H1 (cell line): ENCODE measurements around the gene DUSP2. TPM values are rescaled to one million over a fixed set of nuclear protein-coding genes. Genes with fewer than 3 reads are reported as not detected.

Experiments
- CTCF ChIA-PET: fragments of 300-600 bp; sonication (Branson Sonifier 250); formaldehyde crosslinking; loops from one replicate; lab custom pipeline; 2021; ENCODE audit not compliant: partially characterized antibody; lab: Charles Lee
- POLR2A ChIA-PET: fragments of 300-600 bp; sonication (Branson Sonifier 250); formaldehyde crosslinking; loops from one replicate; lab custom pipeline; 2021; ENCODE audit warnings: inconsistent platforms; ENCODE audit not compliant: partially characterized antibody; lab: Charles Lee
- DNase-seq, 2 experiments: peaks; one replicate each; pipeline versions ENCODE4 v3.0.0 to v3.0.0-alpha.2; 2010 to 2022; ENCODE audit warnings: low spot score in 2 of 2, low read depth in 1 of 2, mixed read lengths in 1 of 2
- FAIRE-seq: peaks from 2 replicates; lab custom pipeline; 2011; peaks lifted over from hg19 to GRCh38; lab: Jason Lieb, UNC
- H2AFZ ChIP-seq: 2 replicates; pipeline ENCODE4 v1.8.1; 2012; ENCODE audit warnings: low read length, inconsistent platforms
- H2AK5ac ChIP-seq: 2 replicates; pipeline ENCODE4 v1.6.1; 2013; ENCODE audit warnings: low read depth, low read length
- H2BK120ac ChIP-seq: replicated peaks from 2 replicates; pipeline ENCODE3; 2013; ENCODE audit warnings: low read depth, low read length, inconsistent platforms
- H2BK12ac ChIP-seq: 2 replicates; pipeline ENCODE4 v1.6.1; 2013; ENCODE audit warnings: low read depth, low read length
- H2BK15ac ChIP-seq: 2 replicates; pipeline ENCODE4 v1.6.1; 2013; ENCODE audit warnings: low read length
- H2BK20ac ChIP-seq: 2 replicates; pipeline ENCODE4 v1.6.1; 2013; ENCODE audit warnings: low read length
- H2BK5ac ChIP-seq: 2 replicates; pipeline ENCODE4 v1.6.1; 2013; ENCODE audit warnings: low read depth, low read length
- H3K14ac ChIP-seq: 2 replicates; pipeline ENCODE4 v1.6.1; 2013; ENCODE audit warnings: inconsistent platforms; ENCODE audit not compliant: insufficient read length
- H3K18ac ChIP-seq: 2 replicates; pipeline ENCODE4 v1.6.1; 2013; ENCODE audit warnings: low read length; ENCODE audit errors: extremely low read depth
- H3K23ac ChIP-seq: 2 replicates; pipeline ENCODE4 v1.6.1; 2013; ENCODE audit warnings: inconsistent platforms; ENCODE audit not compliant: insufficient read length
- H3K23me2 ChIP-seq: 2 replicates; pipeline ENCODE4 v1.6.1; 2013; ENCODE audit warnings: low read depth, low read length
- H3K27ac ChIP-seq: 2 replicates; pipeline ENCODE4 v1.6.1; 2011; ENCODE audit warnings: low read depth, low read length, inconsistent platforms
- H3K27me3 ChIP-seq, 4 experiments: replicated peaks in 1 of 4; 1 replicate in 1 of 4; 2 replicates in 3 of 4; pipeline versions ENCODE4 v1.6.1 to v1.8.1; 2011 to 2013; ENCODE audit warnings: low read length in 3 of 4, mild to moderate bottlenecking in 3 of 4, inconsistent platforms in 2 of 4, mixed read lengths in 2 of 4, moderate library complexity in 1 of 4; ENCODE audit not compliant: control insufficient read depth in 3 of 4, insufficient read depth in 3 of 4; ENCODE audit errors: extremely low read depth in 1 of 4
- H3K36me3 ChIP-seq, 4 experiments: 2 replicates each; pipeline versions ENCODE4 v1.6.1 to v1.8.1; 2011 to 2013; ENCODE audit warnings: mild to moderate bottlenecking in 4 of 4, low read length in 3 of 4, moderate library complexity in 2 of 4, control low read depth in 1 of 4, inconsistent platforms in 1 of 4; ENCODE audit not compliant: insufficient read depth in 4 of 4, control insufficient read depth in 2 of 4
- H3K4ac ChIP-seq: replicated peaks from 2 replicates; pipeline ENCODE3; 2013; ENCODE audit warnings: low read length, low read depth, mixed read lengths, inconsistent platforms; ENCODE audit not compliant: insufficient read length
- H3K4me1 ChIP-seq, 4 experiments: replicated peaks in 1 of 4; 1 replicate in 1 of 4; 2 replicates in 3 of 4; pipeline versions ENCODE4 v1.6.1 to v1.8.1; 2011 to 2013; ENCODE audit warnings: low read length in 3 of 4, inconsistent platforms in 2 of 4, mixed read lengths in 1 of 4; ENCODE audit not compliant: insufficient read depth in 4 of 4, control insufficient read depth in 3 of 4
- H3K4me2 ChIP-seq, 2 experiments: 2 replicates each; pipeline versions ENCODE4 v1.6.1 to v1.8.1; 2011 to 2013; ENCODE audit warnings: low read depth in 2 of 2, low read length in 2 of 2, control low read depth in 1 of 2, inconsistent platforms in 1 of 2, mild to moderate bottlenecking in 1 of 2; ENCODE audit not compliant: insufficient read depth in 1 of 2
- H3K4me3 ChIP-seq, 4 experiments: fragments of 200-600, 300-600 bp in 1 of 4; sonication (generic), shearing (Covaris generic), sonication (Bioruptor Twin) in 1 of 4; 2 replicates each; pipeline versions ENCODE4 v1.5.1 to v1.8.1; 2011 to 2016; ENCODE audit warnings: low read length in 4 of 4, low read depth in 3 of 4, control low read depth in 2 of 4, inconsistent platforms in 2 of 4, mild to moderate bottlenecking in 2 of 4, mixed read lengths in 1 of 4, moderate library complexity in 1 of 4; ENCODE audit not compliant: insufficient read depth in 2 of 4; ENCODE audit errors: extremely low read depth in 1 of 4
- H3K56ac ChIP-seq: replicated peaks from 2 replicates; pipeline ENCODE3; 2013; ENCODE audit warnings: low read depth, mild to moderate bottlenecking, mixed read lengths, low read length, inconsistent platforms; ENCODE audit not compliant: insufficient read length
- H3K79me1 ChIP-seq: 2 replicates; pipeline ENCODE4 v1.6.1; 2013; ENCODE audit warnings: low read depth, low read length, control low read depth
- H3K79me2 ChIP-seq, 2 experiments: 2 replicates each; pipeline versions ENCODE4 v1.6.1 to v1.8.1; 2012 to 2013; ENCODE audit warnings: low read length in 2 of 2, mild to moderate bottlenecking in 2 of 2, inconsistent platforms in 1 of 2; ENCODE audit not compliant: insufficient read depth in 2 of 2, control insufficient read depth in 1 of 2
- H3K9ac ChIP-seq, 4 experiments: replicated peaks in 1 of 4; 1 replicate in 1 of 4; 2 replicates in 3 of 4; pipeline versions ENCODE4 v1.6.1 to v1.8.1; 2011 to 2013; ENCODE audit warnings: low read depth in 3 of 4, low read length in 3 of 4, control low read depth in 2 of 4, mild to moderate bottlenecking in 2 of 4, moderate library complexity in 2 of 4, inconsistent platforms in 1 of 4; ENCODE audit errors: extremely low read depth in 1 of 4
- H3K9me3 ChIP-seq, 2 experiments: 2 replicates each; pipeline versions ENCODE4 v1.6.1 to v1.8.1; 2012 to 2013; ENCODE audit warnings: mild to moderate bottlenecking in 2 of 2, moderate library complexity in 2 of 2, control low read depth in 1 of 2, inconsistent platforms in 1 of 2, low read depth in 1 of 2, low read length in 1 of 2, mixed read lengths in 1 of 2; ENCODE audit not compliant: insufficient read depth in 2 of 2
- H4K20me1 ChIP-seq, 2 experiments: replicated peaks in 1 of 2; 2 replicates each; pipeline versions ENCODE3 to v1.8.1; 2011 to 2013; ENCODE audit warnings: inconsistent platforms in 2 of 2, low read length in 2 of 2, mild to moderate bottlenecking in 1 of 2; ENCODE audit not compliant: insufficient read depth in 2 of 2, control insufficient read depth in 1 of 2
- H4K5ac ChIP-seq: 2 replicates; pipeline ENCODE4 v1.6.1; 2013; ENCODE audit warnings: low read length, low read depth, mixed read lengths, inconsistent platforms; ENCODE audit not compliant: insufficient read length
- H4K8ac ChIP-seq: 2 replicates; pipeline ENCODE4 v1.8.0; 2013; ENCODE audit warnings: mild to moderate bottlenecking, moderate library complexity, low read length, inconsistent platforms; ENCODE audit not compliant: insufficient read depth; ENCODE audit errors: extremely low read depth
- H4K91ac ChIP-seq: replicated peaks from 2 replicates; pipeline ENCODE3; 2013; ENCODE audit warnings: low read length, mixed read lengths, inconsistent platforms; ENCODE audit not compliant: insufficient read length
- CBX5 ChIP-seq: fragments of 300-800, 300-1000 bp; sonication (generic); IDR thresholded peaks from 2 replicates; pipeline ENCODE4 v1.7.1; 2016; ENCODE audit warnings: antibody characterized with exemption, low read length, low read depth
- CEBPB ChIP-seq: IDR thresholded peaks from 2 replicates; pipeline ENCODE4 v1.6.1; 2012; ENCODE audit warnings: low read depth, low read length
- HDAC2 ChIP-seq, 2 experiments: fragments of 300-600 bp in 1 of 2; sonication (generic) in 1 of 2; IDR thresholded peaks; 2 replicates each; pipeline ENCODE4 v1.6.1; 2011 to 2012; ENCODE audit warnings: low read depth in 2 of 2, low read length in 2 of 2, mild to moderate bottlenecking in 2 of 2, moderate library complexity in 2 of 2, borderline replicate concordance in 1 of 2, inconsistent platforms in 1 of 2
- JUN ChIP-seq: IDR thresholded peaks from 2 replicates; pipeline ENCODE4 v1.6.1; 2011; ENCODE audit warnings: low read depth, mild to moderate bottlenecking, improper control_type of control experiment, low read length
- KDM5A ChIP-seq: fragments of 200-600 bp; IDR thresholded peaks from 2 replicates; pipeline ENCODE4 v1.7.1; 2012; ENCODE audit warnings: mild to moderate bottlenecking, low read length, inconsistent platforms, mixed read lengths
- NANOG ChIP-seq: IDR thresholded peaks from 2 replicates; pipeline ENCODE4 v1.6.1; 2011; ENCODE audit warnings: low read length, low read depth, mild to moderate bottlenecking, inconsistent platforms; ENCODE audit not compliant: insufficient read depth, poor library complexity, severe bottlenecking
- POLR2AphosphoS5 ChIP-seq: IDR thresholded peaks from 2 replicates; pipeline ENCODE4 v1.6.1; 2011; ENCODE audit warnings: low read depth, low read length
- RBBP5 ChIP-seq: IDR thresholded peaks from 2 replicates; pipeline ENCODE4 v1.7.1; 2012; ENCODE audit warnings: low read depth, mild to moderate bottlenecking, inconsistent platforms, low read length, moderate library complexity, borderline replicate concordance
- RNF2 ChIP-seq: fragments of 200-900, 300-1000 bp; sonication (generic); IDR thresholded peaks from 2 replicates; pipeline ENCODE4 v1.7.1; 2016; ENCODE audit warnings: borderline replicate concordance, low read depth, mild to moderate bottlenecking, antibody characterized with exemption, low read length; ENCODE audit not compliant: poor library complexity, severe bottlenecking; ENCODE audit errors: missing control alignments
- SUZ12 ChIP-seq: fragments of 200-600 bp; sonication (generic); IDR thresholded peaks from 2 replicates; pipeline ENCODE4 v1.6.1; 2012; ENCODE audit warnings: mild to moderate bottlenecking, inconsistent platforms, low read length, moderate library complexity, mixed read lengths
- ZNF274 ChIP-seq: IDR thresholded peaks from 2 replicates; pipeline ENCODE4 v1.7.0; 2012; ENCODE audit warnings: low read length, borderline replicate concordance; ENCODE audit errors: extremely low read depth
- WGBS, 2 experiments: shearing (Covaris generic) in 1 of 2; methylation state at CpG; one replicate each; pipeline versions ENCODE4 v1.1.6 to v1.1.7; 2013 to 2015; ENCODE audit warnings: low lambda C conversion rate in 2 of 2, mixed read lengths in 2 of 2, inconsistent platforms in 1 of 2, low coverage in 1 of 2, missing lambda C conversion rate in 1 of 2; ENCODE audit not compliant: insufficient replicate concordance in 2 of 2, insufficient coverage in 1 of 2, insufficient read length in 1 of 2; ENCODE audit errors: extremely low coverage in 1 of 2, missing lambda C conversion rate in 1 of 2; 5-methylcytosine and 5-hydroxymethylcytosine counted together
- polyA plus RNA-seq, 7 experiments: library from polyadenylated mRNA; depleted of rRNA in 3 of 7; stranded (reverse) in 5 of 7; unstranded in 2 of 7; fragments of >200 nt in 5 of 7; fragments of 200-250 nt in 2 of 7; gene quantifications; 1 replicate in 5 of 7; 2 replicates in 1 of 7; 4 replicates in 1 of 7; pipeline versions ENCODE4 v1.2.1 to v1.2.3, GENCODE V29; 2011 to 2013; ENCODE audit warnings: missing spikeins in 2 of 7, mixed read lengths in 2 of 7
- total RNA-seq: library from RNA; stranded (reverse); fragmentation: NEBNext Ultra II Directional; extraction: Animal tissue kit (Norgen Biotek cat#: 25700); gene quantifications from 2 replicates; pipeline ENCODE4 v1.2.1, GENCODE V29; 2021
- TF ChIP-seq, protein P1 (sequence below): IDR thresholded peaks from 2 replicates; pipeline ENCODE4 v1.6.1; 2012; ENCODE audit warnings: low read length, inconsistent platforms

The DUSP2 gene
- total and polyA plus RNA-seq, 2 of the 8 experiments (the other 6 are each of a cell fraction or from before 2014, with no cell fraction given) = 10.1 to 10.4 TPM

DNA sequence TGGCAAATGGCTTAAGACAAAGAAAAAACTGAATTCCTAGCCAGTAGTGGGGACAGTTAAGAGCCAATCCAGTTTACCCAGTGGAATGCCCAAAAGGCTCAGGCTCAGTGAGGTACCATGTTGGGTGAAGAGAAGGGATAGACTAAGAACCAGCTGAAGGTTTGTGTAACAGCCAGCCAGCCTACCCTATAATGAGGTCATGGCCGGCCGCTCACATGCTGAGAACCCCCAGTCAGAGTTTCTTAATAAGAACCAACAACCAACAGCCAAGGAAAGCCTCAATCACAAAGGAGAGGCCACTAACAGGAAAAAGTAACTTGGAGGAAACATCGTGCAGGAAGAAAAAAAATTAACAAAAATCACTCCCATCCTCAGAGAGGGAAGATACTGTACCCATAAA, 25.4 kb upstream of the DUSP2 start:
- no peak overlapping the region for H3K18ac ChIP-seq
- ChIA-PET CTCF (interaction anchor here (0.6 to 0.9 kb wide), 2 partner anchors 43 to 91 kb away, joined by 3 read pairs; no protein-coding TSS in a partner anchor), POLR2A (no interaction called here)
- H3K14ac ChIP-seq = no peak overlapping the region
- no peak overlapping the region for H2BK15ac ChIP-seq
- H2AK5ac ChIP-seq = no peak overlapping the region
- H3K56ac ChIP-seq = no peak overlapping the region
- no peak overlapping the region for H3K9ac ChIP-seq
- no peak overlapping the region for H4K91ac ChIP-seq
- no peak overlapping the region for H4K8ac ChIP-seq
- H3K23me2 ChIP-seq = no peaks in the 10 kb centered on the region
- H3K23ac ChIP-seq = no peak overlapping the region
- H3K36me3 ChIP-seq = no peaks in the 10 kb centered on the region
- H3K79me1 ChIP-seq = no peaks in the 10 kb centered on the region
- DNase-seq = no peak
- H2BK20ac ChIP-seq = no peak overlapping the region
- peaks cover 0 to 3% of the 10 kb centered on the region in 2 experiments; a peak in 1 of 4 replicates for H3K9me3 ChIP-seq
- H2BK12ac ChIP-seq = no peak overlapping the region
- H3K4me3 ChIP-seq = no peak overlapping the region
- 96% methylated on average over 3 of the region's 3 CpGs; no CpG with 5 or more reads in 1 of the 2 experiments for WGBS, 2 experiments
- no peak overlapping the region for H2BK5ac ChIP-seq
- no peaks in the 10 kb centered on the region for H3K27me3 ChIP-seq
- H4K5ac ChIP-seq = no peak overlapping the region
- no peak overlapping the region for H2BK120ac ChIP-seq
- no peaks in the 10 kb centered on the region for H4K20me1 ChIP-seq
- H2AFZ ChIP-seq = no peak overlapping the region
- H3K4me2 ChIP-seq = no peak overlapping the region
- no peak overlapping the region for H3K4ac ChIP-seq
- H3K79me2 ChIP-seq = no peaks in the 10 kb centered on the region
- no peak overlapping the region for H3K27ac ChIP-seq
- no peak for FAIRE-seq
- 0 out of 7 replicates have a peak, but pooled peaks cover 0 to 2% (median 0%) of the 10 kb centered on the region in 4 experiments for H3K4me1 ChIP-seq
- TF ChIP-seq HDAC2 (IDR thresholded peaks at IDR 0.05; ENCODE audit: borderline replicate concordance in 1 of 2, low read depth in 2 of 2, low read length in 2 of 2) (no peak), KDM5A (no peak), ZNF274 (no peak), RNF2 (no peak), RBBP5 (no peak), JUN (no peak), CBX5 (no peak), POLR2AphosphoS5 (no peak), SUZ12 (no peak), CEBPB (no peak), NANOG (no peak)
- TF ChIP-seq, protein P1, sequence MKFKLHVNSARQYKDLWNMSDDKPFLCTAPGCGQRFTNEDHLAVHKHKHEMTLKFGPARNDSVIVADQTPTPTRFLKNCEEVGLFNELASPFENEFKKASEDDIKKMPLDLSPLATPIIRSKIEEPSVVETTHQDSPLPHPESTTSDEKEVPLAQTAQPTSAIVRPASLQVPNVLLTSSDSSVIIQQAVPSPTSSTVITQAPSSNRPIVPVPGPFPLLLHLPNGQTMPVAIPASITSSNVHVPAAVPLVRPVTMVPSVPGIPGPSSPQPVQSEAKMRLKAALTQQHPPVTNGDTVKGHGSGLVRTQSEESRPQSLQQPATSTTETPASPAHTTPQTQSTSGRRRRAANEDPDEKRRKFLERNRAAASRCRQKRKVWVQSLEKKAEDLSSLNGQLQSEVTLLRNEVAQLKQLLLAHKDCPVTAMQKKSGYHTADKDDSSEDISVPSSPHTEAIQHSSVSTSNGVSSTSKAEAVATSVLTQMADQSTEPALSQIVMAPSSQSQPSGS = no peak
